MM.1S (cell line): ENCODE data around the gene MIEF2.

Experiments
- CTCF ChIP-seq: fragments of 300-600 bp; sonication (generic); IDR thresholded peaks from 2 replicates; pipeline ENCODE4 v1.5.1; 2016; ENCODE audit warnings: antibody characterized with exemption, low read length, mixed read lengths
- EZH2 ChIP-seq: fragments of 300-600 bp; sonication (generic); optimal IDR thresholded peaks from 2 replicates; pipeline ENCODE3; 2017; ENCODE audit warnings: low read depth, mild to moderate bottlenecking, antibody characterized with exemption, low read length, mixed read lengths
- EZH2phosphoT487 ChIP-seq: fragments of 300-600 bp; sonication (generic); IDR thresholded peaks from 2 replicates; pipeline ENCODE4 v1.6.1; 2018; ENCODE audit warnings: antibody characterized with exemption, low read length

GRCh38 chr17:18314731-18315561, 54.5 kb downstream of the MIEF2 start, which contains the start of the genes SMCR8 and TOP3A:
- no peak for TF ChIP-seq EZH2
- TF ChIP-seq CTCF = no peak
- TF ChIP-seq EZH2phosphoT487 = no peak
